Transverse colon (tissue), 4 donors: ENCODE measurements around the gene AVPI1. TPM values are rescaled to one million over a fixed set of nuclear protein-coding genes. Genes with fewer than 3 reads are reported as not detected.
A peak's percentile ranks its signal among the peaks of the same experiment; 100 is the strongest.
"Not testable (repeated sequence)": the region's sequence is repeated elsewhere in the genome, so short reads cannot be mapped to it uniquely, and the experiment has no call there.

ENCODE experiments used
- DNase-seq: peaks from one replicate; pipeline ENCODE4 v3.0.0-alpha.2; 2019
- H3K27ac ChIP-seq, 4 donors: fragments of 200-600 bp; sonication (generic); 2 replicates each; pipeline ENCODE4 v1.5.1; 2016 to 2018; ENCODE audit warnings: inconsistent platforms in 4 of 4
- H3K27me3 ChIP-seq: fragments of 200-600 bp; sonication (generic); 2 replicates; pipeline ENCODE4 v1.5.1; 2017; ENCODE audit warnings: inconsistent platforms
- H3K36me3 ChIP-seq, 4 donors: fragments of 200-600 bp; sonication (generic); 2 replicates each; pipeline ENCODE4 v1.5.1; 2017 to 2019; ENCODE audit warnings: inconsistent platforms in 4 of 4
- H3K4me1 ChIP-seq, 4 donors: fragments of 200-600 bp; sonication (generic); 2 replicates each; pipeline ENCODE4 v1.5.1; 2017 to 2020; ENCODE audit warnings: inconsistent platforms in 4 of 4
- H3K4me3 ChIP-seq, 4 donors: fragments of 200-600 bp; sonication (generic); 1 replicate in 1 of 4; 2 replicates in 3 of 4; pipeline versions ENCODE4 v1.5.1 to v1.6.1; 2017 to 2019; ENCODE audit warnings: inconsistent platforms in 4 of 4
- H3K9me3 ChIP-seq, 2 donors: fragments of 200-600 bp; sonication (generic); 2 replicates each; pipeline ENCODE4 v1.5.1; 2017 to 2019; ENCODE audit warnings: inconsistent platforms in 2 of 2
- CTCF ChIP-seq, 5 experiments: fragments of 200-600 bp in 3 of 5; fragments of 450-650 bp in 2 of 5; sonication (generic) in 3 of 5; IDR thresholded peaks; 1 replicate in 2 of 5; 2 replicates in 3 of 5; pipeline ENCODE4 v1.5.1; 2016 to 2017; ENCODE audit warnings: antibody characterized with exemption in 5 of 5, inconsistent platforms in 3 of 5, mild to moderate bottlenecking in 2 of 5, moderate library complexity in 1 of 5
- EP300 ChIP-seq: sonication (generic); formaldehyde crosslinking; IDR thresholded peaks from one replicate; pipeline ENCODE4 v1.6.1; 2017; ENCODE audit warnings: antibody characterized with exemption, low read depth
- POLR2A ChIP-seq: fragments of 450-650 bp; IDR thresholded peaks from one replicate; pipeline ENCODE4 v1.6.1; 2016; ENCODE audit warnings: antibody characterized with exemption, mild to moderate bottlenecking, moderate library complexity
- POLR2AphosphoS5 ChIP-seq, 3 donors: sonication (generic); formaldehyde crosslinking; IDR thresholded peaks; one replicate each; pipeline ENCODE4 v1.6.1; 2016; ENCODE audit warnings: antibody characterized with exemption in 3 of 3
- WGBS, 2 donors: methylation state at CpG; one replicate each; pipeline ENCODE4 v1.1.5; 2018; ENCODE audit warnings: low coverage in 1 of 2; 5-methylcytosine and 5-hydroxymethylcytosine counted together
- in situ Hi-C, 4 donors: fragments of 200-750 bp; cut with MboI; loops; one replicate each; pipeline versions ENCODE4 v1.15.0 to v1.15.1; 2017; ENCODE audit warnings: low sequenced_read_pairs in 3 of 4, low pct_ligation_motif_present in 1 of 4, low pct_unique_long_range_greater_than_20kb in 1 of 4
- intact Hi-C: fragments of 100-400 bp; cut with DNase I; formaldehyde crosslinking; loops from one replicate; pipeline ENCODE4 v1.15.1; 2023; ENCODE audit warnings: low total_unique reads
- total RNA-seq, 4 donors: library from RNA; depleted of rRNA; stranded (reverse); fragments of >200 nt; gene quantifications; one replicate each; pipeline ENCODE4 v1.1.0, GENCODE V29; 2016

Gene AVPI1
- total RNA-seq, 4 donors from 2014 or later, result 24.3 to 79.3 (median 47.9) TPM

GRCh38 chr10:97705006-97705670 is 18.1 kb upstream of the AVPI1 start:
- no peaks in the 10 kb centered on the region for H3K36me3 ChIP-seq
- TF ChIP-seq EP300, result no peak
- no peaks in the 10 kb centered on the region for H3K9me3 ChIP-seq
- WGBS, 2 donors, result 74 to 100% methylated on average over 1 to 3 of the region's 3 CpGs
- peaks cover 3 to 20% (median 11%) of the 10 kb centered on the region in 4 donors for H3K4me1 ChIP-seq
- H3K27me3 ChIP-seq, result no peaks in the 10 kb centered on the region
- in situ Hi-C loops (no loop called here), intact Hi-C loops (no loop called here)
- H3K4me3 ChIP-seq, result no peak overlapping the region
- H3K27ac ChIP-seq, result no peak overlapping the region
- DNase-seq, result no peak

DNA sequence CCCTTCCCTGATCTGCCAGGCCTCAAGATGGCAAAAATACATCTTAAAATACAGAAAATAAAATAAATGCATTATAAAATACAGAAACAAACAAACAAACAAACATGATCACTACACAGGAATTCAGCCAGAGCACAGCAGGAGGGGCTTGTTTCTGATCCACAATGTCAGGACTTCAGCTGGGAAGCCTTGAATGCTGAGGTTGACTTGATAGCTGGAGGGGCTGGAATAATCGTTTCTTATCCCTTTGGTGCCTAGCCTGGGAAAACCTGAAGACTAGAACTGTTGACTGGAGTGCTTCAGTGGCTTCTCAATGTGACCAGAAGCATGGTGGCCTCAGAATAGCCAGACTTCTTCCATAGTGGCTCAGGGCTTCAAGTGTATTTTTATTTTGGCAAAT is 17.3 kb upstream of the AVPI1 start:
- Histone ChIP-seq H3K27me3 (no peaks in the 10 kb centered on the region), H3K9me3 (no peaks in the 10 kb centered on the region), H3K27ac (no peak overlapping the region), H3K4me3 (no peak overlapping the region), H3K36me3 (no peaks in the 10 kb centered on the region), H3K4me1 (peaks cover 0 to 14% (median 7%) of the 10 kb centered on the region in 4 donors)
- WGBS, 2 donors, result 82% methylated on average over 1 of the region's 1 CpG; no CpG with 5 or more reads in 1 of the 2 donors
- no peak for TF ChIP-seq POLR2AphosphoS5 (IDR thresholded peaks at IDR 0.05)
- no peak for TF ChIP-seq POLR2A
- no peak for TF ChIP-seq CTCF (IDR thresholded peaks at IDR 0.05)
- TF ChIP-seq EP300, result no peak
- intact Hi-C loops, result no loop called here
- in situ Hi-C loops, result no loop called here
- no peak for DNase-seq

GRCh38 chr10:97703398-97704067 is 16.5 kb upstream of the AVPI1 start:
- Histone ChIP-seq H3K27ac (no peak overlapping the region), H3K9me3 (no peaks in the 10 kb centered on the region), H3K27me3 (no peaks in the 10 kb centered on the region), H3K4me3 (no peak overlapping the region), H3K4me1 (peaks cover 0 to 9% (median 4%) of the 10 kb centered on the region in 4 donors), H3K36me3 (no peaks in the 10 kb centered on the region)
- no peak for TF ChIP-seq POLR2AphosphoS5 (IDR thresholded peaks at IDR 0.05)
- TF ChIP-seq CTCF (IDR thresholded peaks at IDR 0.05), result no peak
- TF ChIP-seq POLR2A, result no peak
- TF ChIP-seq EP300, result no peak
- WGBS, 2 donors, result 72 to 84% methylated on average over 7 of the region's 7 CpGs
- in situ Hi-C loops, result no loop called here
- intact Hi-C loops, result loop anchor here (1.0 kb wide), 1 partner anchor 27 kb away; no protein-coding TSS in a partner anchor
- no peak for DNase-seq

DNA sequence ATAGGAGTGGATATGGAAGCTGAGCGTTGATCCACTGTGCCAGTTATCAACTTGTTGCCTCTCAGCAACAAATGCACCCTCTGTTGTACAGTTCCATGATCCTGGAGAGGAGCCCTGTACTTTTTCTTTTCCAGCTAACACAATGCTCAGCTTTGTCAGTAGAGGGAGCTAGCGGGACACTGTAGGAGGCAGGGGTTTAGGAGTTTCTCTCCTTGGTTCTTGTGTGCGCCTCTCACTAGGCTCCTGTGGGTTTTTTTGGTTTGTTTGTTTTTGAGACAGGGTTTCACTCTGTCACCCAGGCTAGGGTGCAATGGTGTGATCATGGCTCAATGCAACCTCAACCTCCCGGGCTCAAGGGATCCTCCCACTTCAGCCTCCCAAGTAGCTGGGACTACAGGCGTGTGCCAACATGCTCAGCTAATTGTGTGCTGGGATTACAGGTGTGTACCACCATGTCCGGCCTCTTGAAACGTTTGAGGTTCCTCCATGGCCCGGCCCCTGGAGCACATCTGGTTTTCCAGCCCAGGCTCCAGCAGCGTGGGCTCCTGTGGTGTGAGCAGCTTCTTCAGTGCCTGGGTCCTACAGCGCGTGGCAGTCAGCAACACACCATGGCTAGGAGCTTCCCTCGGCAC is 14.5 kb upstream of the AVPI1 start:
- Histone ChIP-seq H3K27ac (no peak overlapping the region), H3K9me3 (no peaks in the 10 kb centered on the region), H3K27me3 (no peaks in the 10 kb centered on the region), H3K36me3 (no peaks in the 10 kb centered on the region), H3K4me1 (peaks cover 0 to 22% (median 15%) of the 10 kb centered on the region in 4 donors), H3K4me3 (no peak overlapping the region)
- in situ Hi-C loops (no loop called here), intact Hi-C loops (no loop called here)
- peak; percentile 53 for DNase-seq
- 0 to 45% methylated on average over 1 to 12 of the region's 12 CpGs for WGBS, 2 donors
- peak; percentile 76 to 87 (median 85) for TF ChIP-seq CTCF (IDR thresholded peaks at IDR 0.05)
- TF ChIP-seq EP300, result no peak

DNA sequence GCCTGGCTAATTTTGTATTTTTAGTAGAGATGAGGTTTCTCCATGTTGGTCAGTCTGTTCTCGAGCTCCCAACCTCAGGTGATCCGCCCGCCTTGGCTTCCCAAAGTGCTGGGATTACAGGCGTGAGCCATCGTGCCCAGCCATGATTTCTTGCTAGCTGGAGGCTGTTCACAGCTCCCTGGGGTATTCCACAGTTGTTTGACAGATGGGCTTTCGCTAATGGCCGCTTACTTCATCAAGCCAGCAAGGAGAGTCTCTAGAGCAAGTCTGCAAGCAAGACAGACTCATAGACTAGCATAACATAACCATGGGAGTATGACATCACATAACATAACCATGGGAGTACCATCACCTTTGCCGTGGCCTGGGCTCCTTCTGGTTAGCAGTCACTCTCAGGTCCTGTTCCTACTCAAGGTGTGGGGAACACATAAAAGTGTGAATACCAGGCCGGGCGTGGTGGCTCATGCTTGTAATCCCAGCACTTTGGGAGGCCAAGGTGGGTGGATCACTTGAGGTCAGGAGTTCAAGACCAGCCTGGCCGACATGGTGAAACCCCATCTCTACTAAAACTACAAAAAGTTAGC is 11.1 kb upstream of the AVPI1 start:
- H3K9me3 ChIP-seq, H3K27me3 ChIP-seq, in situ Hi-C loops, DNase-seq, H3K36me3 ChIP-seq, H3K4me3 ChIP-seq, intact Hi-C loops: not testable (repeated sequence)
- Histone ChIP-seq H3K27ac (peak overlapping the region; percentile 57 to 77 (median 76)), H3K4me1 (peaks cover 0 to 22% (median 15%) of the 10 kb centered on the region in 4 donors)
- WGBS, 2 donors, result 60 to 80% methylated on average over 1 to 6 of the region's 11 CpGs
